NCI-H526 (cell line): Measurements from ENCODE around the gene TCF19.
A peak's percentile ranks its signal among the peaks of the same experiment; 100 is the strongest.

Experiments
- DNase-seq, 2 experiments: peaks; one replicate each; lab custom pipeline; 2025; lab: John Stamatoyannopoulos, UW

The TCF19 gene

GRCh38 chr6:31128093-31128676 is 30.2 kb upstream of the TCF19 start:
- DNase-seq, result peak in 1 of 2 experiments; percentile 74

GRCh38 chr6:31129130-31129529 is 29.3 kb upstream of the TCF19 start:
- no peak for DNase-seq

DNA sequence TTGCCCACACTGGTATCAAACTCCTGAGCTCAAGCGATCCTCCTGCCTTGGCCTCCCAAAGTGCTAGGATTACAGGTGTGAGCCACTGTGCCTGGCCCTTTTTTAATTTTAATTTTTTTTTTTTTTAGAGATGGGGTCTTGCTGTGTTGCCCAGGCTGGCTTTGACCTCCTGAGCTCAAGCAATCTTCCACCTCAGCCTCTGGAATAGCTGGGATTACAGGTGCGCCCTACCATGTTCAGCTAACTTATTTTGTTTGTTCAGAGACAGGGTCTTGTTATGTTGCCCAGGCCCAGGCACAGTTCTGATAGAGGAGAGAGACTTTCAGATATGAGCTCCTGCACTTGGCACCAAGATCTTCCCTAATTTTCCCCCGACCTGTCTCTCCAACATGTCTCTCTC is 27.6 kb upstream of the TCF19 start:
- no peak for DNase-seq

GRCh38 chr6:31131595-31131994 is 26.8 kb upstream of the TCF19 start:
- no peak for DNase-seq

- DNase-seq, result no peak
These were observed 25.6 kb upstream of the TCF19 start for GRCh38 chr6:31132806-31133205.

- no peak for DNase-seq
These were observed 22.7 kb upstream of the TCF19 start for GRCh38 chr6:31135710-31136109.

- DNase-seq, result no peak
These were observed 19.4 kb upstream of the TCF19 start, which contains the start of gene PSORS1C2 for GRCh38 chr6:31138982-31139381. Gene PSORS1C2 (minus strand): TSS chr6:31139066. CDS start chr6:31139026, 40 bp downstream.

DNA sequence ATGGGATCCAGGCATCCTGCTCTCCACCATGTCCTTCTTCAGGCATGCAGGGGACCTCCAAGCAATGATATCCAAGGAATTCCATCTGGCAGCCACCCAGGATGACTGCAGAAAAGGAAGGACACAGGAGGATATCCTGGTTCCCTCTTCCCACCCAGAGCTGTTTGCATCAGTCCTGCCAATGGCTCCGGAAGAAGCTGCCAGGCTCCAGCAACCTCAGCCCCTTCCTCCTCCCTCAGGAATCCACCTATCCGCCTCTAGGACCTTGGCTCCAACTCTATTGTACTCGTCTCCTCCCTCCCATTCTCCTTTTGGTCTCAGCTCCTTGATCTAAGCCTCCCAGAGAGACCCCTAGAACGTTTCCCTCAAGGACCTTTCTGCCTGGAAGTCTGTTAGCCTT is 18.8 kb upstream of the TCF19 start:
- no peak for DNase-seq

- no peak for DNase-seq
These were observed 17.7 kb upstream of the TCF19 start for GRCh38 chr6:31140643-31141042.

- no peak for DNase-seq
These were observed 16.0 kb upstream of the TCF19 start for GRCh38 chr6:31142361-31142761.

GRCh38 chr6:31143148-31143547 is 15.2 kb upstream of the TCF19 start:
- no peak for DNase-seq

GRCh38 chr6:31144296-31144969 is 14.0 kb upstream of the TCF19 start:
- DNase-seq, result no peak

DNA sequence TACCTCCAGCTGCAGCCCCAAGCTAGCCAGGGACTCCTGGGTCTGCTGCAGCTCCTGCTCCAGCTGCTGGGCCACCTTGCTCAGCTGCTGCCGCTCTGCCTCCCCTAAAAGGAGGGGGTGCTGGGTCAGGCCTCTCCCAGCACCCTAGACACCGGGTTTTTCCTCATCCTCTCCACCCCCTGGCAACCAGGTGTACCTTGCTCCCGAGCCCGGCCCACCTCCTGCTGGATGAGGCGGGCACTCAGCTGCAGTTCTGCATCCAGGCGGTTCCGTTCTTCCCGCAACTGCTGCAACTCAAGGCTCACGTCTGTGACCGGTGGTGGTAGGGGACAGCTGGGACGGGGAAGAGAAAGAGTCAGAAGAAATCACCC is 13.4 kb upstream of the TCF19 start:
- DNase-seq, result no peak

DNA sequence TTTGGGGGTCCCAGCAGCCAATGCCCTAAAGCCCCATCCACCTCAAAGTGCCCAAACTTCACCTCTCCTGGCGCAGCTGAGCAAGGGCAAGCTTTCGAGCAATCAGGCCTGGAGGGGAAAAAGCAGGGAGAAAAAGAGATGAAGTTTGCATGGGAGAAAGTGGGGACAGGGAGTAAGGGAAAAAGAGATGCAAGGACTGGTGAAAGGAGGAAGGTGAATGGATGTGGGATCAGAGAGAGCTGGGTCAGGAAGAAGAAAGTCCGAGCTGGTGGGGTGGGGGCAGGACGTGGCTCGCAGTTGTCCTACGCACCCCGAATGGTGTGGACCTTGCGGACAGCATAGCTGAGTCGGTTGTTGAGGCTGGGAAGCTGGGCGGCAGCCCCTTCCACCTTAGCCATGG is 13.0 kb upstream of the TCF19 start:
- DNase-seq, result no peak

DNA sequence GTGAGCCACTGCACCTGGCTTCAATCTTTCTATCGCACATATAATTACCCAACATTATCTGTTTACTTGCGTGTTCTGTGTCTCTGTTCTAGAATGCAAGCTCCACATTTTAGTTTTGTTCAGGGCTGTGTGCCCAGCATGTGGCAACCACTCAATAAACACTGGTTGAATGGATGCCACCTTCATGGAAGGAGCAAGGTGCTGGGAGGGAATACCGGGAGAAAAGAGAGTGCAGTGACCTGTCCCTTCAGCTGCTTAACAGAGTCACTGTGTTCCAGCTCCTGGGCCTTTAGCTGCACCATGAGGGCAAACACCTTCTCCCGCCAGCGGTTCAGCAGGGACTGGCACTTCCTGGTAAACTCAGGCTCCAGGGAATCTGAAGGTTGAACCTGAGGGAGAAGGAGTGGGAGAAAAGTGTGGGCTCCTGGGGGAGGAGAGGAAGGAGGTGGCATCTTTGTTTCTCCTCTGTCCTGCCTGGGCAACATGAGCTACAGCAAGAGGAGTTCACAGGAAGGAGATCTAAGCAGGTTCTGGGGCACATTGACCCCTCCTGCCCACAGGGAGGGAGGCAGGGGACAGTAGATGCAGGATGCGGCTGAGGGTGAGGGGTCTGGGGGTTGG is 8.5 kb upstream of the TCF19 start:
- DNase-seq, result no peak

GRCh38 chr6:31152781-31153180 is 5.6 kb upstream of the TCF19 start:
- DNase-seq, result no peak

GRCh38 chr6:31154436-31154835 is 4.0 kb upstream of the TCF19 start:
- no peak for DNase-seq

DNA sequence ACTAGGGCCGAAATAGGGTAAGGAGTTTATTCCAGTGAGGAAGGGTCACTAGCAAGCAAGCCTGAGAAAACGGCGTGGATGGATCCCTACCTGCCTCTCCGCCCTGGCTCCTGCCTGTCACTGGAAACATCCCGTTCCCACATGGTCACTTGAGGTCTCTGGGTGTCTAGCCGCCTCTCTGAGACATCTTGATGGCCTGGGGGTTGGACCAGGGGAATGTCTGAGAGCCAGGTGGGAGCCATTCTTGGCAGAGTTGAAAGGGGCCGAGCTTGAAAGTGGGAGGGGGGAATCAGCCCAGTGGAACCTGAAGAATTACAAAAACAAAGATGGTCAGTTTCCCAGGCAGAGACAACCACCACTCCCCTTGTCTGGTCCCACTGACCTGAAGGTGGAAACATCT is 1.7 kb upstream of the TCF19 start:
- no peak for DNase-seq

DNA sequence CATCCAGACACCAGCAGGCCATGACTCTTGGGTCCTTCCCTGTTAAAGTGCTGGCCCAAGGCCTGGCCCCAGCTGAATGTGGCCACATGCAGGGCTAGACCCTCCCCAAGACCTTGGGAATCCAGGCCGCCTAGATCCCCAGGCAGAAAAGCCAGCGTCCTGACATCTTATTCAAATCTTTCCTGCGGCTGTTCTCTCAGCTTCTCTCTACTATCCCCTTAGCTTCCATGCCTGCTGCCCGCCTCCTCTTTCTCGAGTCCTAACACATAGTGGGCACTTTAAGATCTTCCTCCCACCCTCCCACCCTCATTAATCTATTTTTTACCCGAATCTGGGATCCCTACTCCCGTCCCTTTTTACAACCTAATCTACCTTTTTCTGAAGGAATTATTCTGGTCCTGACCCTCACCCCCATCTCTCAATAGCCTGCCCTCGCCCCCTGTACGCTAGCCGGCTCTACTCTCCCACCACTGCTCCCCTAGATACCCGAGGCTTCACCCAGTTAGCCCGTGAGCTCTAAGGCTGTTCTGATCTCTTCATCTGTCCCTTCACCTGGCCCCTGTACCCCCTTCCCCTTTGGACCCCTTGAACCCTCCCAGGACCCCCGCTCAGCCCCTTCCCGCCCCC is 763 bp upstream of the TCF19 start, which contains the start of gene CCHCR1:
Gene CCHCR1, minus strand, starts transcription at position 290 of the 627 bp plus-strand sequence. Its CDS starts 202 bp downstream, at position 88.
- no peak for DNase-seq

DNA sequence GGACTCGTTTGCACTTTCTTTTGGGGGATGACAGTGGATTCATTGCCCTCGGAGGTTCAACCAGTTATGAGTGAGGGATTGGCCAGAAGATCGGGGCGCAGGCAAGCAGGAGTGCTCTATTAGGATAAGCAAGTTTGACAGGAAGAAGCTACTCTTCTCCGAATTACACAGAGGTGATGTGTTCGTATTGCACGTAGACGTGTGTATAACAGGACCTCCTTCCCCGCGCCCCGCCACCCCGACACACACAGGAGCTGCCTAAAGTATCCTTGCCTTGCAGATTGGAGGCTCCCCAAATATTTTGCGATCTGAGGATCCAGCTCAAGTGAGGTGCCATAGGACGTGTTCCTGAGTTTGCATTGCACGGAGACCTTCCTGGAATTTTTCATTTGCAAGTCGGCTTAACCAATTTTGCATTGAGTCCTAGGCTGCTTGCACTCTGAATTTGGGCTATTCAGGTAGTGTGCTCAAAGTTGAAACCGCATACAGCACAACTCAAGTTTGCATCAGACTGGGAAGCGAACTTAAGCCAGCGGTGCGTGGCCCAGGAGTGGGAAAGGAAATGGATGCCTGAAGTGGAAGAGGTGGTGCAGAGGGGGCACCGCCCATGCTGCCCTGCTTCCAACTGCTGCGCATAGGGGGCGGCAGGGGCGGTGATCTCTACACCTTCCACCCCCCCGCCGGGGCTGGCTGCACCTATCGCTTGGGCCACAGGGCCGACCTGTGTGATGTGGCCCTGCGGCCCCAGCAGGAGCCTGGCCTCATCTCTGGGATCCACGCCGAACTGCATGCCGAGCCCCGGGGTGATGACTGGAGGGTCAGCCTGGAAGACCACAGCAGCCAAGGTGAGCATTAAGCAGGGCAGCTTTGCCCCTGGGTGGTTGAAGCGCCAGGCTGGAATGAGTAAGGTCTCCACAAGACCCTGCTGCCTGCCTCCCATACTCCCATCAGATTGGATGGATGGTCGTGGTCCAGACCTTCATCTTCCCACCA is 770 bp downstream of the TCF19 start:
- DNase-seq, result peak in 1 of 2 experiments; percentile 44

DNA sequence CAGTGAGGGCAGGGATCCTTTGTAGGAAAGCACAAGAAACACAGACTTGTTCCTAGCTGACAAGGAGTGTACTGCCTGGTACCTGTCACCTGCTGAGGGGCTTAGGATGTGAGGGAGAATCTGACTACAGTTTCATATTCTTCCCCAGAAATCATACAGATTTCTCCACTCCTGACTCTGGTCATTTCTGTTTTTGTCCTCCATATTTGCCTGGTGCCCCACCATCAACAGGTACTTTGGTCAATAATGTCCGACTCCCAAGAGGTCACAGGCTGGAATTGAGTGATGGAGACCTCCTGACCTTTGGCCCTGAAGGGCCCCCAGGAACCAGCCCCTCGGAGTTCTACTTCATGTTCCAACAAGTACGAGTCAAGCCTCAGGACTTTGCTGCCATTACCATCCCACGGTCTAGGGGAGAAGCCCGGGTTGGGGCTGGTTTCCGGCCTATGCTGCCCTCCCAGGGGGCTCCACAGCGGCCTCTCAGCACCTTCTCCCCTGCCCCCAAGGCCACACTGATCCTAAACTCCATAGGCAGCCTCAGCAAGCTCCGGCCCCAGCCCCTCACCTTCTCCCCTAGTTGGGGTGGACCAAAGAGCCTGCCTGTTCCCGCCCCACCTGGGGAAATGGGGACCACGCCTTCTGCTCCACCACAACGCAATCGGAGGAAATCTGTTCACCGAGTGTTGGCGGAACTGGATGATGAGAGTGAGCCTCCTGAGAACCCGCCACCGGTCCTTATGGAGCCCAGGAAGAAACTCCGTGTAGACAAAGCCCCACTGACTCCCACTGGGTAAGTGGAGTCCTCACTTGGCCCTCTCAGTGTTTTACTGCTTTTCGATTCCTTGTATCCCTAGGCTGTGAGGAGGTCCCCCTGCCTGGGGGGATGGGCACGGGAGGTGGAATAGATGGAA is 3.1 kb downstream of the TCF19 start:
- no peak for DNase-seq
